Measurements from ENCODE around the gene CDH2. TPM values are rescaled to one million over a fixed set of nuclear protein-coding genes. Genes with fewer than 3 reads are reported as not detected.

CDH2 gene
- polyA plus RNA-seq, 1 donor (not counting 4 experiments of a cell fraction or from before 2014, with no cell fraction given): 0.46 TPM

DNA sequence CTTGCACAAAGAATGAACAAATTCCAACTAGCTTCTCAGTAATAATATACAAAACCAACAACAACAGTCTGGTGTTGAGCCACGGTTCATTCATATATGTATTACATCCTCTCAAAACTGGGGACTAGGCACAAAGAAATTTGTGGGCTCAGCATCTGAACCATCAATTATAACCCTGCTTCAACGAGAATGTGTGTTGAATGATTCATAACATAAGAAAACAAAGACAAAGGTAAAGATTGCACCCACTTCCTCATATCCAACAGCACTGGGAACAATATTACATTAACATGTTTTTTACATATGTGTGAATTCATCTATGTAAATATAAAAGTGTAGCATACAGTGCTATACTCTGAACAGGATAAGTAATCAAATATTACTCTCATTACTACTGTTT is 144.8 kb downstream of the CDH2 start:
- no peaks in the 10 kb centered on the region for H3K27me3 ChIP-seq (ENCODE audit: control insufficient read depth, extremely low read depth, insufficient read depth, low read length)
- H3K9ac ChIP-seq (ENCODE audit: control insufficient read depth, extremely low read depth, insufficient read depth, low read length): no peak overlapping the region
- no peaks in the 10 kb centered on the region for H3K9me1 ChIP-seq (ENCODE audit: control insufficient read depth, extremely low read depth, insufficient read depth, low read length)
- no peak for DNase-seq (ENCODE audit: low read depth, low spot score)
- no peak overlapping the region for H3K4me2 ChIP-seq (ENCODE audit: control insufficient read depth, extremely low read depth, insufficient read depth, low read depth, low read length)
- no peak for TF ChIP-seq EZH2 (IDR thresholded peaks at IDR 0.05; ENCODE audit: low read length)
- TF ChIP-seq, protein P1, sequence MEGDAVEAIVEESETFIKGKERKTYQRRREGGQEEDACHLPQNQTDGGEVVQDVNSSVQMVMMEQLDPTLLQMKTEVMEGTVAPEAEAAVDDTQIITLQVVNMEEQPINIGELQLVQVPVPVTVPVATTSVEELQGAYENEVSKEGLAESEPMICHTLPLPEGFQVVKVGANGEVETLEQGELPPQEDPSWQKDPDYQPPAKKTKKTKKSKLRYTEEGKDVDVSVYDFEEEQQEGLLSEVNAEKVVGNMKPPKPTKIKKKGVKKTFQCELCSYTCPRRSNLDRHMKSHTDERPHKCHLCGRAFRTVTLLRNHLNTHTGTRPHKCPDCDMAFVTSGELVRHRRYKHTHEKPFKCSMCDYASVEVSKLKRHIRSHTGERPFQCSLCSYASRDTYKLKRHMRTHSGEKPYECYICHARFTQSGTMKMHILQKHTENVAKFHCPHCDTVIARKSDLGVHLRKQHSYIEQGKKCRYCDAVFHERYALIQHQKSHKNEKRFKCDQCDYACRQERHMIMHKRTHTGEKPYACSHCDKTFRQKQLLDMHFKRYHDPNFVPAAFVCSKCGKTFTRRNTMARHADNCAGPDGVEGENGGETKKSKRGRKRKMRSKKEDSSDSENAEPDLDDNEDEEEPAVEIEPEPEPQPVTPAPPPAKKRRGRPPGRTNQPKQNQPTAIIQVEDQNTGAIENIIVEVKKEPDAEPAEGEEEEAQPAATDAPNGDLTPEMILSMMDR (optimal IDR thresholded peaks at IDR 0.05 in 1 of 3, IDR thresholded peaks at IDR 0.05 in 1 of 3, conservative IDR thresholded peaks at IDR 0.05 in 1 of 3; ENCODE audit: extremely low read depth in 1 of 3, insufficient read depth in 2 of 3, low read length in 3 of 3): no peak
- no peaks in the 10 kb centered on the region for H3K36me3 ChIP-seq (ENCODE audit: control insufficient read depth in 2 of 2, extremely low read depth in 1 of 2, insufficient read depth in 2 of 2, low read length in 2 of 2)
- no peak overlapping the region for H3K4me3 ChIP-seq (ENCODE audit: control insufficient read depth in 2 of 3, extremely low read depth in 1 of 3, insufficient read depth in 2 of 3, low read depth in 1 of 3, low read length in 3 of 3)
- no peaks in the 10 kb centered on the region for H3K9me3 ChIP-seq (ENCODE audit: control insufficient read depth, low read depth, low read length)
- FAIRE-seq: no peak
- no peaks in the 10 kb centered on the region for H3K79me2 ChIP-seq (ENCODE audit: control insufficient read depth, insufficient read depth, low read length)
- no peak overlapping the region for H2AFZ ChIP-seq (ENCODE audit: control insufficient read depth, low read length)
- H3K4me1 ChIP-seq (ENCODE audit: control insufficient read depth, extremely low read depth, insufficient read depth, low read length): no peaks in the 10 kb centered on the region
- H4K20me1 ChIP-seq (ENCODE audit: control insufficient read depth, extremely low read depth, insufficient read depth, low read length): no peaks in the 10 kb centered on the region
- H3K27ac ChIP-seq (ENCODE audit: control insufficient read depth, insufficient read depth, low read length): no peak overlapping the region
- dilution Hi-C loops (cut with MboI; ENCODE audit: extremely low pct_ligation_motif_present, low sequenced_read_pairs): no loop called here

DNA sequence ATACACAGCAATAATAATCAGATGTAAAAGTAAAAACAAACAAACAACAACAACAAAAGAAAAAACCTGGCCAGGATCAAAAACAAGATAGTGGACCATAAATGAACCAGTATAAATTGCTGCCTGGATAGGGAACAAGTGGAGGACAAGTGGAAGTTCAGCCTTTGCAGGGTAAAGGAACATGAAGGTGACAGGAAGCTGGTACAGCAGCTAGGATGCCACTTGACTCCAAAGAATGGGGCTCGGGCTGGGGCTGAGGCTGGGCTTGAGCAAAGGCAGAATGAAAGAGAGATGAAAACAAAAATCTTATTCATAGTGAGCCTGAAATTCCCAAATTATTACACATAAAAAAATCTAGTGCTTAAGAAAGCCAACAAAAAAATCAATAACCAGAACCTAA is 146.5 kb downstream of the CDH2 start:
- Histone ChIP-seq H4K20me1 (ENCODE audit: control insufficient read depth, extremely low read depth, insufficient read depth, low read length) (no peaks in the 10 kb centered on the region), H3K27ac (ENCODE audit: control insufficient read depth, insufficient read depth, low read length) (no peak overlapping the region), H3K9ac (ENCODE audit: control insufficient read depth, extremely low read depth, insufficient read depth, low read length) (no peak overlapping the region), H3K4me1 (ENCODE audit: control insufficient read depth, extremely low read depth, insufficient read depth, low read length) (no peaks in the 10 kb centered on the region), H3K9me3 (ENCODE audit: control insufficient read depth, low read depth, low read length) (no peaks in the 10 kb centered on the region), H2AFZ (ENCODE audit: control insufficient read depth, low read length) (no peak overlapping the region), H3K79me2 (ENCODE audit: control insufficient read depth, insufficient read depth, low read length) (no peaks in the 10 kb centered on the region), H3K4me2 (ENCODE audit: control insufficient read depth, extremely low read depth, insufficient read depth, low read depth, low read length) (no peak overlapping the region), H3K9me1 (ENCODE audit: control insufficient read depth, extremely low read depth, insufficient read depth, low read length) (no peaks in the 10 kb centered on the region), H3K27me3 (ENCODE audit: control insufficient read depth, extremely low read depth, insufficient read depth, low read length) (no peaks in the 10 kb centered on the region), H3K36me3 (ENCODE audit: control insufficient read depth in 2 of 2, extremely low read depth in 1 of 2, insufficient read depth in 2 of 2, low read length in 2 of 2) (no peaks in the 10 kb centered on the region), H3K4me3 (ENCODE audit: control insufficient read depth in 2 of 3, extremely low read depth in 1 of 3, insufficient read depth in 2 of 3, low read depth in 1 of 3, low read length in 3 of 3) (no peak overlapping the region)
- dilution Hi-C loops (cut with MboI; ENCODE audit: extremely low pct_ligation_motif_present, low sequenced_read_pairs): no loop called here
- DNase-seq (ENCODE audit: low read depth, low spot score): no peak
- no peak for FAIRE-seq
- TF ChIP-seq, protein P1 (optimal IDR thresholded peaks at IDR 0.05 in 1 of 3, IDR thresholded peaks at IDR 0.05 in 1 of 3, conservative IDR thresholded peaks at IDR 0.05 in 1 of 3; ENCODE audit: extremely low read depth in 1 of 3, insufficient read depth in 2 of 3, low read length in 3 of 3): no peak
- TF ChIP-seq EZH2 (IDR thresholded peaks at IDR 0.05; ENCODE audit: low read length): no peak

Data from keratinocyte (primary cell).